ENCODE data around the gene ADK. TPM values are rescaled to one million over a fixed set of nuclear protein-coding genes. Genes with fewer than 3 reads are reported as not detected.

ADK gene
- total and polyA plus RNA-seq, 2 donors (not counting 1 experiment from before 2014, with no cell fraction given): 25.3 to 47.8 TPM

DNA sequence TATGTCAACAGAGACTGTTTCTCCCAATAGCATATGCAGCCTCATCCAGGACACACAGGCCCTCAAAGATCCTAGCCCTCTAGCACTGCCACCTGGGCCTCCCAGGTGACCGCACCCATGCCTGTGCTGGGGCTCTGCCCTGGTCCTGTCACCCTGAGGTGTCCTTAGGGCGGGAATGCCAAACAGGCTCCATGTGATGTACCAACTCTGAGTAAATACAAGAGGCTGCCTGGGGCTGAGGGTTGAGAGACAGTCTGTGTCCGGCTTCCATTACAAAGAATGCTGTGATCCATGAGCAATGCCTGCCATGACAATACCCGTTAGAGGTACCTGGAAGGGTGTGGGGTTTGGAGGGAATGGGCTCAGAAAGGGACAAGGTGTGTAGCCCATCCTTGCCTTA lies 592.4 kb downstream of the ADK start:
- no peak overlapping the region for H3K27ac ChIP-seq (ENCODE audit: insufficient read depth, low read length)
- H3K4me2 ChIP-seq (ENCODE audit: extremely low read depth, insufficient read depth, low read length): no peak overlapping the region
- no peaks in the 10 kb centered on the region for H3K9me3 ChIP-seq (ENCODE audit: control insufficient read depth, insufficient read depth, low read depth, low read length)
- no peak overlapping the region for H2AFZ ChIP-seq (ENCODE audit: low read length)
- no peak for DNase-seq (ENCODE audit: low read depth in 2 of 2)
- H3K27me3 ChIP-seq (ENCODE audit: control insufficient read depth, insufficient read depth, low read length): no peaks in the 10 kb centered on the region
- no peak overlapping the region for H3K9ac ChIP-seq (ENCODE audit: insufficient read depth, low read length)
- TF ChIP-seq, protein P1, sequence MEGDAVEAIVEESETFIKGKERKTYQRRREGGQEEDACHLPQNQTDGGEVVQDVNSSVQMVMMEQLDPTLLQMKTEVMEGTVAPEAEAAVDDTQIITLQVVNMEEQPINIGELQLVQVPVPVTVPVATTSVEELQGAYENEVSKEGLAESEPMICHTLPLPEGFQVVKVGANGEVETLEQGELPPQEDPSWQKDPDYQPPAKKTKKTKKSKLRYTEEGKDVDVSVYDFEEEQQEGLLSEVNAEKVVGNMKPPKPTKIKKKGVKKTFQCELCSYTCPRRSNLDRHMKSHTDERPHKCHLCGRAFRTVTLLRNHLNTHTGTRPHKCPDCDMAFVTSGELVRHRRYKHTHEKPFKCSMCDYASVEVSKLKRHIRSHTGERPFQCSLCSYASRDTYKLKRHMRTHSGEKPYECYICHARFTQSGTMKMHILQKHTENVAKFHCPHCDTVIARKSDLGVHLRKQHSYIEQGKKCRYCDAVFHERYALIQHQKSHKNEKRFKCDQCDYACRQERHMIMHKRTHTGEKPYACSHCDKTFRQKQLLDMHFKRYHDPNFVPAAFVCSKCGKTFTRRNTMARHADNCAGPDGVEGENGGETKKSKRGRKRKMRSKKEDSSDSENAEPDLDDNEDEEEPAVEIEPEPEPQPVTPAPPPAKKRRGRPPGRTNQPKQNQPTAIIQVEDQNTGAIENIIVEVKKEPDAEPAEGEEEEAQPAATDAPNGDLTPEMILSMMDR (conservative IDR thresholded peaks at IDR 0.05 in 1 of 2, IDR thresholded peaks at IDR 0.05 in 1 of 2; ENCODE audit: low read depth in 1 of 2, low read length in 2 of 2): no peak
- TF ChIP-seq EZH2 (IDR thresholded peaks at IDR 0.05; ENCODE audit: low read length, missing control alignments): no peak
- no peaks in the 10 kb centered on the region for H3K36me3 ChIP-seq (ENCODE audit: control insufficient read depth, insufficient read depth, low read length)
- H3K4me3 ChIP-seq (replicated peaks in 1 of 4; ENCODE audit: control extremely low read depth in 1 of 4, insufficient read depth in 1 of 4, low read depth in 3 of 4, low read length in 4 of 4): no peak overlapping the region
- no peaks in the 10 kb centered on the region for H3K79me2 ChIP-seq (ENCODE audit: control insufficient read depth, insufficient read depth, low read length)
- no peaks in the 10 kb centered on the region for H3K4me1 ChIP-seq (ENCODE audit: control insufficient read depth, extremely low read depth, insufficient read depth, low read length)
- H4K20me1 ChIP-seq (ENCODE audit: control insufficient read depth, extremely low read depth, insufficient read depth, low read length): no peaks in the 10 kb centered on the region

DNA sequence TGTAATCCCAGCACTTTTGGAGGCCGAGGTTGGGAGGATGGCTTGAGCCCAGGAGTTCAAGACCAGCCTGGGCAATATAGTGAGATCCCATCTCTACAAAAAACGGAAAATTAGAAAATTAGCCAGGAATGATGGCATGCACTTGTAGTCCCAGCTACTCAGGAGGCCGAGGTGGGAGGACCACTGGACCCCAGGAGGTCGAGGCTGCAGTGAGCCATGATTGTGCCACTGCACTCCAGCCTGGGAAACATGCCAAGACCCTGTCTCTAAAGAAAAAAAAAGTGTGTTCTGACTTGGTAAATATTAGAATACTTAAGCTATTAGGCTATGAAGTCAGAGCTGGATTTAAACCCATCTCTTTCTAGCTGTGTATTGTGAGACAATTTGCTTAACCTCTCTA lies 594.4 kb downstream of the ADK start:
- TF ChIP-seq EZH2 (IDR thresholded peaks at IDR 0.05; ENCODE audit: low read length, missing control alignments): no peak
- TF ChIP-seq, protein P1 (conservative IDR thresholded peaks at IDR 0.05 in 1 of 2, IDR thresholded peaks at IDR 0.05 in 1 of 2; ENCODE audit: low read depth in 1 of 2, low read length in 2 of 2): no peak
- Histone ChIP-seq H2AFZ (ENCODE audit: low read length) (no peak overlapping the region), H3K4me1 (ENCODE audit: control insufficient read depth, extremely low read depth, insufficient read depth, low read length) (no peaks in the 10 kb centered on the region), H3K79me2 (ENCODE audit: control insufficient read depth, insufficient read depth, low read length) (no peaks in the 10 kb centered on the region), H3K9ac (ENCODE audit: insufficient read depth, low read length) (no peak overlapping the region), H3K27ac (ENCODE audit: insufficient read depth, low read length) (no peak overlapping the region), H3K36me3 (ENCODE audit: control insufficient read depth, insufficient read depth, low read length) (no peaks in the 10 kb centered on the region), H3K9me3 (ENCODE audit: control insufficient read depth, insufficient read depth, low read depth, low read length) (no peaks in the 10 kb centered on the region), H4K20me1 (ENCODE audit: control insufficient read depth, extremely low read depth, insufficient read depth, low read length) (no peaks in the 10 kb centered on the region), H3K27me3 (ENCODE audit: control insufficient read depth, insufficient read depth, low read length) (no peaks in the 10 kb centered on the region), H3K4me3 (replicated peaks in 1 of 4; ENCODE audit: control extremely low read depth in 1 of 4, insufficient read depth in 1 of 4, low read depth in 3 of 4, low read length in 4 of 4) (no peak overlapping the region), H3K4me2 (ENCODE audit: extremely low read depth, insufficient read depth, low read length) (no peak overlapping the region)
- DNase-seq (ENCODE audit: low read depth in 2 of 2): no peak

DNA sequence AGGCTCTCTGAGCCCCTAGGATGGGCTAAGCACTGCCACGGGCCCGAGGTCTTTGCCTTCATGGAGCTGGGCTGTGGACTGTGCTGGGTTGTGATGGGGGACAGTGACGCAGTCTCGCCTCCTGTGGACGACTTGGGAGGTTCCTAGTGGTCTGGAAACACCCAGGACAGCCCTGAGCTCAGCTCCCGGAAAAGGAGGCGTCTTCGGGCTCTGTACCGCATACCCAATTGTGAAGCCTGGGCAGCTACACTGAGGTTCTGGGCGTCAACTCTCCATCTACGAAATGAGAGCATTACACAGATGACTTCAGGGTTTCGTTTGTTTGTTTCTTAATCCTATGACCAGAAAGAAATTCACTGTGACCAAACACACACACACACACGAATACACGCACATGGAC lies 595.8 kb downstream of the ADK start:
- H3K4me1 ChIP-seq (ENCODE audit: control insufficient read depth, extremely low read depth, insufficient read depth, low read length): no peaks in the 10 kb centered on the region
- H4K20me1 ChIP-seq (ENCODE audit: control insufficient read depth, extremely low read depth, insufficient read depth, low read length): no peaks in the 10 kb centered on the region
- TF ChIP-seq, protein P1 (conservative IDR thresholded peaks at IDR 0.05 in 1 of 2, IDR thresholded peaks at IDR 0.05 in 1 of 2; ENCODE audit: low read depth in 1 of 2, low read length in 2 of 2): no peak
- no peak for TF ChIP-seq EZH2 (IDR thresholded peaks at IDR 0.05; ENCODE audit: low read length, missing control alignments)
- no peaks in the 10 kb centered on the region for H3K27me3 ChIP-seq (ENCODE audit: control insufficient read depth, insufficient read depth, low read length)
- no peak overlapping the region for H3K9ac ChIP-seq (ENCODE audit: insufficient read depth, low read length)
- H3K36me3 ChIP-seq (ENCODE audit: control insufficient read depth, insufficient read depth, low read length): no peaks in the 10 kb centered on the region
- H2AFZ ChIP-seq (ENCODE audit: low read length): no peak overlapping the region
- no peak for DNase-seq (ENCODE audit: low read depth in 2 of 2)
- no peak overlapping the region for H3K27ac ChIP-seq (ENCODE audit: insufficient read depth, low read length)
- H3K4me2 ChIP-seq (ENCODE audit: extremely low read depth, insufficient read depth, low read length): no peak overlapping the region
- no peak overlapping the region for H3K4me3 ChIP-seq (replicated peaks in 1 of 4; ENCODE audit: control extremely low read depth in 1 of 4, insufficient read depth in 1 of 4, low read depth in 3 of 4, low read length in 4 of 4)
- no peaks in the 10 kb centered on the region for H3K79me2 ChIP-seq (ENCODE audit: control insufficient read depth, insufficient read depth, low read length)
- H3K9me3 ChIP-seq (ENCODE audit: control insufficient read depth, insufficient read depth, low read depth, low read length): no peaks in the 10 kb centered on the region

Data from fibroblast of lung (primary cell).